Measurements from ENCODE around the gene NUDC. TPM values are rescaled to one million over a fixed set of nuclear protein-coding genes. Genes with fewer than 3 reads are reported as not detected.

The NUDC gene
- total RNA-seq, 1 donor from 2014 or later = 101 TPM

DNA sequence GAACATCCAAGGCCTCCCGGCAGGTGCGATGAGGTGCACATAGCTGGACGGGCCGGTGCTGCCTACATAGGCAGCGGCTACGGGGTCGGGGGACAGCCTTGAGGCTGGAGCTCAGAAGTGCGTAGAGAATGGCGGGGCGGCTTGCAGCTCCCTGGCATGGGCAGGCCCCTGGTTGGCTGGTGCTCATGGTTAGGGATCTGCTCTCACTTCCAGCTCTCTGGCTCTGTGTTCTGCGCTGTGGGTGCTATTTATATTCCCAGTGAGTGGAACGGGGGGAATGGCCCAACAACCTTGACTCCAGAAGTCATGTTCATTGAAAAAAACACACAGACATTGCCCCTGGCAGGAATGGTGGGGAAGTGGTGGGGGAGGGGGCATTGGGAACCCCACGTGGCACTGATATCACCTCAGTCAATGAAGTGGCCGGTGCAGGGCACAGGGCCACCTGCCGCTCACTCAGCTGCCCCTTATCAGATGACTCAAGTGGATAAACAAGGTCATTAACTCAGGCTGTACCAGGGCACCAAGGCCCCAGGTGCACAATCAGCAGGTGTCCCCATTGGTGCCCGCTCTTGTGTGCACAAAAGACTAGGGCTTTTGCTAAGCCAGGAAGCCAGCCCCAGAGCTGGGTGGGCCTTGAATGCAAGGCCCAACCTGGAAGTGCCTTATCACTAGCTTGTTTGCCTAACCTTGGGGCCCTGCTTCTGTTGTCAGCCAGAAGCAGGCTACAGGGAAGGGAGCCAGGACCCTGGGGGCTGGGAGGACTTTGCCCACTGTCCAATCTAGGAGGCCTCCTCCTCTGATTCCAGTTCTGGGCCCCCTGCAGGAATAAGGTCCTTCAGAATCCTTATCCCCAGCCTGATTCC is 7.6 kb upstream of the NUDC start, which contains the start of gene NR0B2:
Gene NR0B2 (minus strand): TSS at position 222 of the 866 bp plus-strand sequence. CDS start 35 bp downstream, at position 187.
- peak within 1 kb of the TSS; percentile 98 for H3K27ac Mint-ChIP-seq
- H3K4me3 Mint-ChIP-seq (ENCODE audit: low read depth) = peak within 1 kb of the TSS; percentile 75
- H3K4me1 Mint-ChIP-seq (ENCODE audit: low read depth) = peaks cover 59% of the 10 kb centered on the region
- no peaks in the 10 kb centered on the region for H3K27me3 Mint-ChIP-seq
- TF ChIP-seq, protein P1, sequence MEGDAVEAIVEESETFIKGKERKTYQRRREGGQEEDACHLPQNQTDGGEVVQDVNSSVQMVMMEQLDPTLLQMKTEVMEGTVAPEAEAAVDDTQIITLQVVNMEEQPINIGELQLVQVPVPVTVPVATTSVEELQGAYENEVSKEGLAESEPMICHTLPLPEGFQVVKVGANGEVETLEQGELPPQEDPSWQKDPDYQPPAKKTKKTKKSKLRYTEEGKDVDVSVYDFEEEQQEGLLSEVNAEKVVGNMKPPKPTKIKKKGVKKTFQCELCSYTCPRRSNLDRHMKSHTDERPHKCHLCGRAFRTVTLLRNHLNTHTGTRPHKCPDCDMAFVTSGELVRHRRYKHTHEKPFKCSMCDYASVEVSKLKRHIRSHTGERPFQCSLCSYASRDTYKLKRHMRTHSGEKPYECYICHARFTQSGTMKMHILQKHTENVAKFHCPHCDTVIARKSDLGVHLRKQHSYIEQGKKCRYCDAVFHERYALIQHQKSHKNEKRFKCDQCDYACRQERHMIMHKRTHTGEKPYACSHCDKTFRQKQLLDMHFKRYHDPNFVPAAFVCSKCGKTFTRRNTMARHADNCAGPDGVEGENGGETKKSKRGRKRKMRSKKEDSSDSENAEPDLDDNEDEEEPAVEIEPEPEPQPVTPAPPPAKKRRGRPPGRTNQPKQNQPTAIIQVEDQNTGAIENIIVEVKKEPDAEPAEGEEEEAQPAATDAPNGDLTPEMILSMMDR (IDR thresholded peaks at IDR 0.05; ENCODE audit: unreplicated experiment) = no peak
- no peaks in the 10 kb centered on the region for H3K36me3 Mint-ChIP-seq (ENCODE audit: insufficient read depth)
- no peaks in the 10 kb centered on the region for H3K9me3 Mint-ChIP-seq (ENCODE audit: low read depth)
- peak; percentile 71 for DNase-seq (ENCODE audit: low spot score, unreplicated experiment)

DNA sequence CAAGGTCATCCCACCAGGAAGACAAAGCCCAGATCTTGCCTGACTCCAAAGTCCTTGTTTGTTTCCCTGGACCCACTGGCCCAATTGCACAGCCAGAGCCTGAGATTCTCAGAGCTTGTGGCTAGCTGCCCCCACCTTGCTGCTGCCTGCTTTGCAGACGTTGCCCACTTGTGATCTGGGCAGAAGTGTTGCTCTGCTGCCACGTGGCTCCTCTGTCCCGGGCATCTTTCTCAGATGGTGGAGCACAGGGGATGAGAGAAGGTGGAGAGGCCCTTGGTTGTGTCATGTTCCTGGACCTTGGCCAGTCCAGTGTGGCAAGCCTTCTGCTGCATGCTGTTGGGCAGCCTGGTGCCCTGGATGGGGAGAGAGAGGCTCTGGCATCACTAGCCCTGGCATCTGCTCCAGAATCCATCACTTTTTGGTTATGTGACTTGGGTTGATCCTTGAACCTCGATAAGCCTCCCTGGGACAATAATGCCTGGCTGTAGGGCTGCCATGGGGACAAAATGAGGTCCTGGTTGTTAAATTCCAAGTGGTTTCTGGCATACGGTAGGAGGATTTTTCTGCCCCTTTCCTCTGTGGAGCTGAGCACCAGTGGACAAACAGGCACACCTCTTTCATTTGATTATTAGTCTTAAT is 6.2 kb upstream of the NUDC start:
- no peaks in the 10 kb centered on the region for H3K36me3 Mint-ChIP-seq (ENCODE audit: insufficient read depth)
- H3K4me3 Mint-ChIP-seq (ENCODE audit: low read depth) = no peak overlapping the region
- TF ChIP-seq, protein P1 (IDR thresholded peaks at IDR 0.05; ENCODE audit: unreplicated experiment) = no peak
- peak overlapping the region; percentile 81 for H3K27ac Mint-ChIP-seq
- peaks cover 50% of the 10 kb centered on the region for H3K4me1 Mint-ChIP-seq (ENCODE audit: low read depth)
- H3K9me3 Mint-ChIP-seq (ENCODE audit: low read depth) = no peaks in the 10 kb centered on the region
- no peaks in the 10 kb centered on the region for H3K27me3 Mint-ChIP-seq
- no peak for DNase-seq (ENCODE audit: low spot score, unreplicated experiment)

DNA sequence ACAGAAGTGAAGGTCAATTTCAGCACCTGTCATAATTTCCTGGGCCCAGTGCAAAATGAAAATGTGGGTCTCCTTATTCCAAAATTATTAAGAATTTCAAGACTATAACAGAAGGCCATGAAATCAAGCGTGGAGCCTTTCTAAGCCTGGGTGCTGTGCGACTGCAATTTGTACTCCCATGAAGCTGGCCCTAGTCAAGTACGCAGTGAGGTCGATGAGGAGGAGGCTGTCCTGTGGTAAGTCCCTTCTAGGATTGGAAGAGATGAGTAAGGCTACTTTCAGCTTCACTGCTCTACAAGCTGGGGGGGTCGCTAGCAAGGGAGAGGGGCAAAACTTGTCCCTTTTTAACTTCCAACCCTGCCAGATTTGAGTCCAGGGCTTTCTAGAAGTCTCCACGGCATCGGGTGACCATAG is 410 bp upstream of the NUDC start:
- H3K9me3 Mint-ChIP-seq (ENCODE audit: low read depth) = no peaks in the 10 kb centered on the region
- no peak for DNase-seq (ENCODE audit: low spot score, unreplicated experiment)
- TF ChIP-seq, protein P1 (IDR thresholded peaks at IDR 0.05; ENCODE audit: unreplicated experiment) = no peak
- peak overlapping the region; percentile 93 for H3K4me3 Mint-ChIP-seq (ENCODE audit: low read depth)
- H3K36me3 Mint-ChIP-seq (ENCODE audit: insufficient read depth) = peaks cover 5% of the 10 kb centered on the region
- no peaks in the 10 kb centered on the region for H3K27me3 Mint-ChIP-seq
- H3K4me1 Mint-ChIP-seq (ENCODE audit: low read depth) = peaks cover 26% of the 10 kb centered on the region
- peak overlapping the region; percentile 97 for H3K27ac Mint-ChIP-seq

DNA sequence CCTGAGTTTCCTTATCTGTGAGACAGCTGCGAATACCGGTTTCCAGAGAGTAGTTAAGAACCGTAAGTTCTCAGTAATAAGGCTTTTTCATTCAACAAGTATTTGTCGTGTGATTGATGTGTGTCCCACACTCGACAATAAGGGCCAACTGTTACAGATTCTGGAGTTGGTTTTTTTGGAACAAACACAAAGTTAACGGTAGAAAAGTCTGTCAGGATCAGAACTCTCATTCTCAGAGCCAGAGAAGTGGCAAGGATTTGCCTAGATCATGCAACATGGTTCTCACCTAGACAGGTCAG is 837 bp downstream of the NUDC start:
- Mint-ChIP-seq H3K36me3 (ENCODE audit: insufficient read depth) (peaks cover 8% of the 10 kb centered on the region), H3K4me1 (ENCODE audit: low read depth) (peaks cover 23% of the 10 kb centered on the region), H3K9me3 (ENCODE audit: low read depth) (no peaks in the 10 kb centered on the region), H3K27me3 (no peaks in the 10 kb centered on the region), H3K27ac (peak overlapping the region; percentile 90), H3K4me3 (ENCODE audit: low read depth) (peak overlapping the region; percentile 93)
- DNase-seq (ENCODE audit: low spot score, unreplicated experiment) = no peak
- TF ChIP-seq, protein P1 (IDR thresholded peaks at IDR 0.05; ENCODE audit: unreplicated experiment) = no peak

DNA sequence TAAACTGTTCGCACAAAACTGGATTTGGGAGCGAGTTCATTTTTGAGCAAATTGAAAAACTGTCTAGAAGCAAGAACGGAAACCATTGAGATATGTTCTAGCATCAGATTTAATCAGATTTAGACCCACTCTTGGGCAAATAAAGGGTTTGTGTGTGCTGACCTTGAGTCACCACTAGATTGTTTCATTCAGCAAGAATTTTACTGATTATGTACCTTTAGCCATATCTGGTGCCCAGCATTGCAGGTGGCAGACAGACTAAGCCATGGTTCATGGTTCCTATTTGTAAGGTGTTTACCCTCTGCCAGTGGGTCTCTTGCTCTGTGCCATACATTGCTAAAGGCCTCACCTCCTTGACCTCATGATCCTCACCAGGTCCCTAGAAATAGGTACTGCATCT is 1.4 kb downstream of the NUDC start:
- H3K4me3 Mint-ChIP-seq (ENCODE audit: low read depth) = peak overlapping the region; percentile 93
- peaks cover 8% of the 10 kb centered on the region for H3K36me3 Mint-ChIP-seq (ENCODE audit: insufficient read depth)
- DNase-seq (ENCODE audit: low spot score, unreplicated experiment) = no peak
- no peaks in the 10 kb centered on the region for H3K27me3 Mint-ChIP-seq
- peaks cover 23% of the 10 kb centered on the region for H3K4me1 Mint-ChIP-seq (ENCODE audit: low read depth)
- TF ChIP-seq, protein P1 (IDR thresholded peaks at IDR 0.05; ENCODE audit: unreplicated experiment) = no peak
- peak overlapping the region; percentile 55 for H3K27ac Mint-ChIP-seq
- no peaks in the 10 kb centered on the region for H3K9me3 Mint-ChIP-seq (ENCODE audit: low read depth)
